HepG2 (cell line): ENCODE results near the gene CAPN11. TPM values are rescaled to one million over a fixed set of nuclear protein-coding genes. Genes with fewer than 3 reads are reported as not detected.

Experiments used
- ATF7-NPFF ChIP-seq: sonication (generic); formaldehyde crosslinking; IDR thresholded peaks from 2 replicates; pipeline ENCODE4 v1.8.1; 2023; ENCODE audit warnings: mild to moderate bottlenecking, low read depth, missing genetic modification reagents, moderate library complexity
- CHCHD3 ChIP-seq: sonication (generic); formaldehyde crosslinking; IDR thresholded peaks from 2 replicates; pipeline ENCODE4 v1.8.0; 2022; ENCODE audit warnings: mild to moderate bottlenecking, missing genetic modification reagents, moderate library complexity
- HNRNPLL ChIP-seq: fragments of 200-400 bp; formaldehyde crosslinking; IDR thresholded peaks from 2 replicates; pipeline ENCODE4 v1.6.1; 2017; ENCODE audit warnings: mild to moderate bottlenecking, low read depth, low read length; ENCODE audit not compliant: poor library complexity, severe bottlenecking
- PAWR ChIP-seq: sonication (generic); formaldehyde crosslinking; IDR thresholded peaks from 2 replicates; pipeline ENCODE4 v1.4.0; 2020; ENCODE audit warnings: missing genetic modification reagents, mild to moderate bottlenecking, borderline replicate concordance
- RNF219 ChIP-seq: sonication (generic); formaldehyde crosslinking; IDR thresholded peaks from 2 replicates; pipeline ENCODE4 v1.5.0; 2020; ENCODE audit warnings: mild to moderate bottlenecking, missing genetic modification reagents
- SIX4 ChIP-seq: sonication (generic); formaldehyde crosslinking; IDR thresholded peaks from 2 replicates; pipeline ENCODE4 v1.4.0; 2020; ENCODE audit warnings: missing genetic modification reagents
- SP2 ChIP-seq: sonication (generic); formaldehyde crosslinking; IDR thresholded peaks from 2 replicates; pipeline ENCODE4 v1.5.1; 2020; ENCODE audit warnings: mild to moderate bottlenecking, missing genetic modification reagents
- TEF ChIP-seq: sonication (generic); formaldehyde crosslinking; IDR thresholded peaks from 2 replicates; pipeline ENCODE4 v1.5.0; 2020; ENCODE audit warnings: missing genetic modification reagents
- THAP7 ChIP-seq: sonication (generic); formaldehyde crosslinking; IDR thresholded peaks from 2 replicates; pipeline ENCODE4 v1.8.1; 2023; ENCODE audit warnings: mild to moderate bottlenecking, missing genetic modification reagents
- ZBTB21 ChIP-seq: sonication (generic); formaldehyde crosslinking; IDR thresholded peaks from 2 replicates; pipeline ENCODE4 v1.4.0; 2020; ENCODE audit warnings: missing genetic modification reagents
- ZBTB49 ChIP-seq: sonication (generic); formaldehyde crosslinking; IDR thresholded peaks from 2 replicates; pipeline ENCODE4 v1.4.0; 2020; ENCODE audit warnings: missing genetic modification reagents, borderline replicate concordance
- ZNF577 ChIP-seq: sonication (generic); formaldehyde crosslinking; IDR thresholded peaks from 2 replicates; pipeline ENCODE4 v1.4.0; 2020; ENCODE audit warnings: mild to moderate bottlenecking, low read depth, missing genetic modification reagents, borderline replicate concordance
- ZNF644 ChIP-seq: IDR thresholded peaks from 2 replicates; pipeline ENCODE4 v1.6.1; 2016; ENCODE audit warnings: low read depth
- ZSCAN29 ChIP-seq: sonication (generic); formaldehyde crosslinking; conservative IDR thresholded peaks from 2 replicates; pipeline ENCODE4 v1.4.0; 2020; ENCODE audit warnings: mild to moderate bottlenecking, missing genetic modification reagents
- polyA plus RNA-seq, 8 experiments: library from polyadenylated mRNA; depleted of rRNA in 3 of 8; stranded (reverse) in 7 of 8; unstranded in 1 of 8; fragments of >200 nt; fragmentation: Illumina TruSeq in 4 of 8; extraction: Trizol in 4 of 8; gene quantifications; 2 replicates each; pipeline versions ENCODE4 v1.2.1 to v1.2.3, GENCODE V29; 2011 to 2016; ENCODE audit warnings: low read depth in 4 of 8, missing spikeins in 1 of 8, mixed read lengths in 1 of 8; ENCODE audit not compliant: insufficient read depth in 1 of 8
- total RNA-seq, 5 experiments: library from RNA; depleted of rRNA; stranded (reverse); fragments of >200 nt; fragmentation: Illumina TruSeq; extraction: Trizol; gene quantifications; 2 replicates each; pipeline ENCODE4 v1.2.3, GENCODE V29; 2016; ENCODE audit warnings: low read depth in 1 of 5
- TF ChIP-seq, protein P1 (sequence below): sonication (generic); formaldehyde crosslinking; IDR thresholded peaks from 2 replicates; pipeline ENCODE4 v1.4.0; 2020; ENCODE audit warnings: missing genetic modification reagents, mild to moderate bottlenecking, borderline replicate concordance
- TF ChIP-seq, protein P2 (sequence below): sonication (generic); formaldehyde crosslinking; IDR thresholded peaks from 2 replicates; pipeline ENCODE4 v1.8.1; 2023; ENCODE audit warnings: mild to moderate bottlenecking, inconsistent platforms, moderate library complexity, missing genetic modification reagents, borderline replicate concordance
- TF ChIP-seq, protein P3 (sequence below): fragments of 450-650 bp; IDR thresholded peaks from 2 replicates; pipeline ENCODE4 v1.6.1; 2017

Gene CAPN11
- total and polyA plus RNA-seq, 2 of the 13 experiments (the other 11 are each of a cell fraction or from before 2014, with no cell fraction given) = 0.07 to 0.11 TPM

DNA sequence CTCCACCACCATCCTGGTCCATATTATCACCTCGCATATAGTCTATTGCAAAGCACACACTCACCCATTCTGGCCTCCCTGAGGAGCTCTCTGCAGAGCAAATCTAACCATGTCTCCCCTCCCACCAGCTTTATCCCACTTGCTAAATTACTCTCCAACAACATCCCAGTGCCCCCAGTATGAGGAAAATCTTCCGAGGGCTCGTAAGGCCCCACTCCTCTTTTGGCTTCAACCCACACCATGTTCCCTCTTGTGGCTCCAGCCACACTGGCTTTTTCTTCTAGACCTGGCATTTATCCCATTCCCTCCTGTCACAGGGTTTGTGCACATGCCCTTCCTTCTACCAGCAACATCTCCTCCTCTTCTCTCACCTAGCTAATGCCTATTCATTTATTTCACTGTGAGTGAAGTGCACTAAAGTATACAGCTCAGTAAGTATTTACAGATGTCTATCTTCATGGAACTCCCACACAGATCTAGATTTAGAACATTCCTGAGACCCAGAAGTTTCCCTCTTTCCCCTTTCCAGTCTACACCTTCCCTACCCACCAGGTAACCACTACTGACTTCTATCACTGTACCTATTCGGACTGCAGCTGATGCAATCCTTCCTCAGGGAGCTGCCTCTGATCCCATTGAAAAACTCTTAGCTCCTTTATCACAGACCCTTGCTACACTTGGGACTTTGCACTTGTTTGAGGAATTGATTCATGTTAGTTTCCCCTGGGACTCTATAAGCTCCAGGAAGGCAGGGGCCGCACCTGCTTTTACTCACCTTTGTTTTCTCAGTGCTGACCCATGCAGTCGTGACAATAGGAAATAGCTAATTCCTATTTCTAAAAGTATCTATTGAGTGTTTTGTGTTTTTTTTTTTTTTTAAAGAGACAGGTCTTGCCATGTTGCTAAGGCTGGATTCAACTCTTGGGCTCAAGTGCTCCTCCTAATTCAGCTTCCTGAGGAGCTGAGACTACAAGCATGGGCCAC lies 46.9 kb upstream of the CAPN11 start (continued):
- TF ChIP-seq CHCHD3 (CRISPR knock-in tag) (0 out of 2 replicates have a peak, but pooled peaks have one; percentile 41), PAWR (CRISPR knock-in tag) (no peak), SP2 (CRISPR knock-in tag) (no peak; the same call in 1 of the 2 replicates), ZNF644 (CRISPR knock-in tag) (peak; percentile 53; the same call in 1 of the 2 replicates), SIX4 (CRISPR knock-in tag) (no peak), ATF7-NPFF (CRISPR knock-in tag) (no peak), RNF219 (peak; percentile 87; the same call in 1 of the 2 replicates), HNRNPLL (no peak), THAP7 (CRISPR knock-in tag) (peak; percentile 20; the same call in 1 of the 2 replicates), ZBTB49 (CRISPR knock-in tag) (no peak), TEF (CRISPR knock-in tag) (no peak), ZNF577 (CRISPR knock-in tag) (no peak), ZSCAN29 (peak; percentile 89; the same call in 1 of the 2 replicates), ZBTB21 (0 out of 2 replicates have a peak, but pooled peaks have one; percentile 22)
- TF ChIP-seq, protein P1, sequence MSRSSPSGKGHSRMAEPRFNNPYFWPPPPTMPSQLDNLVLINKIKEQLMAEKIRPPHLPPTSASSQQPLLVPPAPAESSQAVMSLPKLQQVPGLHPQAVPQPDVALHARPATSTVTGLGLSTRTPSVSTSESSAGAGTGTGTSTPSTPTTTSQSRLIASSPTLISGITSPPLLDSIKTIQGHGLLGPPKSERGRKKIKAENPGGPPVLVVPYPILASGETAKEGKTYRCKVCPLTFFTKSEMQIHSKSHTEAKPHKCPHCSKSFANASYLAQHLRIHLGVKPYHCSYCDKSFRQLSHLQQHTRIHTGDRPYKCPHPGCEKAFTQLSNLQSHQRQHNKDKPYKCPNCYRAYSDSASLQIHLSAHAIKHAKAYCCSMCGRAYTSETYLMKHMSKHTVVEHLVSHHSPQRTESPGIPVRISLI (CRISPR knock-in tag) = peak; percentile 90; the same call in 1 of the 2 replicates
- TF ChIP-seq, protein P2, sequence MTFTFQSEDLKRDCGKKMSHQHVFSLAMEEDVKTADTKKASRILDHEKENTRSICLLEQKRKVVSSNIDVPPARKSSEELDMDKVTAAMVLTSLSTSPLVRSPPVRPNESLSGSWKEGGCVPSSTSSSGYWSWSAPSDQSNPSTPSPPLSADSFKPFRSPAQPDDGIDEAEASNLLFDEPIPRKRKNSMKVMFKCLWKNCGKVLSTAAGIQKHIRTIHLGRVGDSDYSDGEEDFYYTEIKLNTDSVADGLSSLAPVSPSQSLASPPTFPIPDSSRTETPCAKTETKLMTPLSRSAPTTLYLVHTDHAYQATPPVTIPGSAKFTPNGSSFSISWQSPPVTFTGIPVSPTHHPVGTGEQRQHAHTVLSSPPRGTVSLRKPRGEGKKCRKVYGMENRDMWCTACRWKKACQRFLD = no peak
- TF ChIP-seq, protein P3, sequence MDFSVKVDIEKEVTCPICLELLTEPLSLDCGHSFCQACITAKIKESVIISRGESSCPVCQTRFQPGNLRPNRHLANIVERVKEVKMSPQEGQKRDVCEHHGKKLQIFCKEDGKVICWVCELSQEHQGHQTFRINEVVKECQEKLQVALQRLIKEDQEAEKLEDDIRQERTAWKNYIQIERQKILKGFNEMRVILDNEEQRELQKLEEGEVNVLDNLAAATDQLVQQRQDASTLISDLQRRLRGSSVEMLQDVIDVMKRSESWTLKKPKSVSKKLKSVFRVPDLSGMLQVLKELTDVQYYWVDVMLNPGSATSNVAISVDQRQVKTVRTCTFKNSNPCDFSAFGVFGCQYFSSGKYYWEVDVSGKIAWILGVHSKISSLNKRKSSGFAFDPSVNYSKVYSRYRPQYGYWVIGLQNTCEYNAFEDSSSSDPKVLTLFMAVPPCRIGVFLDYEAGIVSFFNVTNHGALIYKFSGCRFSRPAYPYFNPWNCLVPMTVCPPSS = no peak
